MM.1S (cell line): Measurements from ENCODE around the gene PKIG.

ENCODE experiments used
- DNase-seq: peaks from one replicate; pipeline ENCODE4 v3.0.0-alpha.2; 2015
- H2AFZ ChIP-seq: fragments of 300-600 bp; sonication (generic); 2 replicates; pipeline ENCODE4 v1.6.0; 2016; ENCODE audit warnings: antibody characterized with exemption, low read length
- H3F3A ChIP-seq: fragments of 300-600 bp; sonication (generic); 2 replicates; pipeline ENCODE4 v1.6.1; 2016; ENCODE audit warnings: mild to moderate bottlenecking, antibody characterized with exemption, low read length, moderate library complexity, mixed read lengths; ENCODE audit not compliant: insufficient read depth
- H3K27ac ChIP-seq: fragments of 300-600 bp; sonication (generic); 2 replicates; pipeline ENCODE4 v1.5.1; 2016; ENCODE audit warnings: mild to moderate bottlenecking, low read length
- H3K27me3 ChIP-seq: fragments of 300-600 bp; sonication (generic); replicated peaks from 2 replicates; pipeline ENCODE4 v1.6.0; 2016; ENCODE audit warnings: low read length; ENCODE audit not compliant: insufficient read depth
- H3K36me3 ChIP-seq: fragments of 300-600 bp; sonication (generic); replicated peaks from 2 replicates; pipeline ENCODE4 v1.6.1; 2016; ENCODE audit warnings: mild to moderate bottlenecking, low read length, mixed read lengths; ENCODE audit not compliant: insufficient read depth
- H3K4me1 ChIP-seq: fragments of 300-600 bp; sonication (generic); 2 replicates; pipeline ENCODE4 v1.6.1; 2016; ENCODE audit warnings: low read length, mixed read lengths
- H3K4me2 ChIP-seq: fragments of 300-600 bp; sonication (generic); 2 replicates; pipeline ENCODE4 v1.6.0; 2016; ENCODE audit warnings: low read depth, low read length
- H3K4me3 ChIP-seq: fragments of 300-600 bp; sonication (generic); 2 replicates; pipeline ENCODE4 v1.5.1; 2016; ENCODE audit warnings: low read length, mixed read lengths
- H3K79me2 ChIP-seq: fragments of 300-600 bp; sonication (generic); 2 replicates; pipeline ENCODE4 v1.6.1; 2016; ENCODE audit warnings: mixed run types, low read length, mixed read lengths
- H3K9ac ChIP-seq: fragments of 300-600 bp; sonication (generic); 2 replicates; pipeline ENCODE4 v1.6.1; 2016; ENCODE audit warnings: low read length, mixed read lengths
- H3K9me2 ChIP-seq: fragments of 300-600 bp; sonication (generic); replicated peaks from 2 replicates; pipeline ENCODE4 v1.6.1; 2016; ENCODE audit warnings: mild to moderate bottlenecking, low read length, mixed read lengths; ENCODE audit not compliant: insufficient read depth
- H3K9me3 ChIP-seq: fragments of 300-600 bp; sonication (generic); replicated peaks from 2 replicates; pipeline ENCODE4 v1.6.1; 2016; ENCODE audit warnings: mild to moderate bottlenecking, low read length, mixed read lengths; ENCODE audit not compliant: insufficient read depth
- H4K20me1 ChIP-seq: fragments of 300-600 bp; sonication (generic); 2 replicates; pipeline ENCODE4 v1.6.1; 2016; ENCODE audit warnings: mild to moderate bottlenecking, low read length, moderate library complexity, mixed read lengths; ENCODE audit not compliant: insufficient read depth
- EZH2 ChIP-seq: fragments of 300-600 bp; sonication (generic); optimal IDR thresholded peaks from 2 replicates; pipeline ENCODE3; 2017; ENCODE audit warnings: low read depth, mild to moderate bottlenecking, antibody characterized with exemption, low read length, mixed read lengths
- EZH2phosphoT487 ChIP-seq: fragments of 300-600 bp; sonication (generic); IDR thresholded peaks from 2 replicates; pipeline ENCODE4 v1.6.1; 2018; ENCODE audit warnings: antibody characterized with exemption, low read length
- TF ChIP-seq, protein P1 (sequence below): fragments of 300-600 bp; sonication (generic); IDR thresholded peaks from 2 replicates; pipeline ENCODE4 v1.5.1; 2016; ENCODE audit warnings: antibody characterized with exemption, low read length, mixed read lengths

The PKIG gene

GRCh38 chr20:44547419-44547818 lies 35.0 kb upstream of the PKIG start:
- Histone ChIP-seq H3K79me2 (no peaks in the 10 kb centered on the region), H2AFZ (no peak overlapping the region), H3F3A (no peaks in the 10 kb centered on the region), H3K9me3 (no peaks in the 10 kb centered on the region), H4K20me1 (no peaks in the 10 kb centered on the region), H3K27me3 (no peaks in the 10 kb centered on the region), H3K36me3 (no peaks in the 10 kb centered on the region), H3K9ac (no peak overlapping the region), H3K27ac (no peak overlapping the region), H3K4me2 (no peak overlapping the region), H3K4me1 (peaks cover 2% of the 10 kb centered on the region; the same call in 1 of the 2 replicates), H3K4me3 (no peak overlapping the region), H3K9me2 (no peaks in the 10 kb centered on the region)
- TF ChIP-seq EZH2 (no peak), EZH2phosphoT487 (no peak)
- TF ChIP-seq, protein P1, sequence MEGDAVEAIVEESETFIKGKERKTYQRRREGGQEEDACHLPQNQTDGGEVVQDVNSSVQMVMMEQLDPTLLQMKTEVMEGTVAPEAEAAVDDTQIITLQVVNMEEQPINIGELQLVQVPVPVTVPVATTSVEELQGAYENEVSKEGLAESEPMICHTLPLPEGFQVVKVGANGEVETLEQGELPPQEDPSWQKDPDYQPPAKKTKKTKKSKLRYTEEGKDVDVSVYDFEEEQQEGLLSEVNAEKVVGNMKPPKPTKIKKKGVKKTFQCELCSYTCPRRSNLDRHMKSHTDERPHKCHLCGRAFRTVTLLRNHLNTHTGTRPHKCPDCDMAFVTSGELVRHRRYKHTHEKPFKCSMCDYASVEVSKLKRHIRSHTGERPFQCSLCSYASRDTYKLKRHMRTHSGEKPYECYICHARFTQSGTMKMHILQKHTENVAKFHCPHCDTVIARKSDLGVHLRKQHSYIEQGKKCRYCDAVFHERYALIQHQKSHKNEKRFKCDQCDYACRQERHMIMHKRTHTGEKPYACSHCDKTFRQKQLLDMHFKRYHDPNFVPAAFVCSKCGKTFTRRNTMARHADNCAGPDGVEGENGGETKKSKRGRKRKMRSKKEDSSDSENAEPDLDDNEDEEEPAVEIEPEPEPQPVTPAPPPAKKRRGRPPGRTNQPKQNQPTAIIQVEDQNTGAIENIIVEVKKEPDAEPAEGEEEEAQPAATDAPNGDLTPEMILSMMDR = no peak
- no peak for DNase-seq

GRCh38 chr20:44549123-44549522 lies 33.3 kb upstream of the PKIG start:
- peaks cover 7% of the 10 kb centered on the region; the same call in 1 of the 2 replicates for H3K4me1 ChIP-seq
- no peak overlapping the region for H3K4me3 ChIP-seq
- H3K79me2 ChIP-seq = no peaks in the 10 kb centered on the region
- no peak overlapping the region for H3K4me2 ChIP-seq
- no peaks in the 10 kb centered on the region for H3F3A ChIP-seq
- no peak overlapping the region for H2AFZ ChIP-seq
- DNase-seq = no peak
- H3K9ac ChIP-seq = no peak overlapping the region
- H3K36me3 ChIP-seq = no peaks in the 10 kb centered on the region
- no peak overlapping the region for H3K27ac ChIP-seq
- TF ChIP-seq EZH2phosphoT487 = no peak
- H3K9me3 ChIP-seq = no peaks in the 10 kb centered on the region
- H4K20me1 ChIP-seq = no peaks in the 10 kb centered on the region
- no peaks in the 10 kb centered on the region for H3K27me3 ChIP-seq
- H3K9me2 ChIP-seq = no peaks in the 10 kb centered on the region

- H3K36me3 ChIP-seq = no peaks in the 10 kb centered on the region
- H3K9me2 ChIP-seq = no peaks in the 10 kb centered on the region
- no peak overlapping the region for H3K9ac ChIP-seq
- H2AFZ ChIP-seq = no peak overlapping the region
- no peaks in the 10 kb centered on the region for H3K9me3 ChIP-seq
- H3K4me2 ChIP-seq = no peak overlapping the region
- no peak for DNase-seq
- no peaks in the 10 kb centered on the region for H3K27me3 ChIP-seq
- 0 out of 2 replicates have a peak, but pooled peaks cover 7% of the 10 kb centered on the region for H3K4me1 ChIP-seq
- H3K4me3 ChIP-seq = no peak overlapping the region
- no peaks in the 10 kb centered on the region for H3K79me2 ChIP-seq
- no peaks in the 10 kb centered on the region for H3F3A ChIP-seq
- no peak overlapping the region for H3K27ac ChIP-seq
- TF ChIP-seq EZH2 (no peak), EZH2phosphoT487 (no peak)
- TF ChIP-seq, protein P1 = no peak
- H4K20me1 ChIP-seq = no peaks in the 10 kb centered on the region
Observed at GRCh38 chr20:44552050-44552449, 30.3 kb upstream of the PKIG start.

DNA sequence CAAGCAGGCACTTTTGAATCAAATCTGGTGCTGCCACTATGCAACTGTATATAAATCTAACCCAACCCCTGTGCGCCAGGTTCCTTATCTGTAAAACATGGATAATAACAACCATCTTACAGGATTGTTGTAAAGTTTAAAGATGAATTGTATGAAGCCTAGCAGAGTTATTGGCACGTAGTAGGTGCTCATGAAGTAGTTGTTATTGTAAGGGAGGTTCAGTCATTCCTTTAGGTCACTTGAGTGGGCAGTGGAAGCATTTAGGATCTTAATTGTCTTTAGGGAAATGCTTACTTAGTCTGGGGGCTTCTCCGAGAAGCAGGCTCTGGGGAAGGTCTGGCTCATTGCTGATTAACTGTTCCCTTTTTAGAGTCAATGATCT lies 29.8 kb upstream of the PKIG start:
- H3K79me2 ChIP-seq = no peaks in the 10 kb centered on the region
- no peak overlapping the region for H3K27ac ChIP-seq
- no peaks in the 10 kb centered on the region for H3K36me3 ChIP-seq
- H3K9ac ChIP-seq = no peak overlapping the region
- no peak overlapping the region for H2AFZ ChIP-seq
- no peaks in the 10 kb centered on the region for H3K27me3 ChIP-seq
- 0 out of 2 replicates have a peak, but pooled peaks cover 7% of the 10 kb centered on the region for H3K4me1 ChIP-seq
- no peak for DNase-seq
- no peaks in the 10 kb centered on the region for H3K9me2 ChIP-seq
- H4K20me1 ChIP-seq = no peaks in the 10 kb centered on the region
- TF ChIP-seq EZH2phosphoT487 = no peak
- TF ChIP-seq, protein P1 = no peak
- no peak for TF ChIP-seq EZH2
- H3K4me2 ChIP-seq = no peak overlapping the region
- no peaks in the 10 kb centered on the region for H3F3A ChIP-seq
- no peak overlapping the region for H3K4me3 ChIP-seq
- H3K9me3 ChIP-seq = no peaks in the 10 kb centered on the region
